HepG2 (cell line): ENCODE results near the gene FAM200B. TPM values are rescaled to one million over a fixed set of nuclear protein-coding genes. Genes with fewer than 3 reads are reported as not detected.

Source experiments
- ATAC-seq: fragments of 200-7000 bp; cut with Tn5 transposase; 3 replicates; pipeline ENCODE4 v1.9.1; 2020; ENCODE audit warnings: mild to moderate bottlenecking, moderate library complexity
- BruUV-seq: library from RNA; stranded (reverse); fragments of 400-500 nt; replicated peaks from 2 replicates; lab custom pipeline; 2021; lab: Mats Ljungman, UMichigan
- CTCF ChIA-PET: fragments of 300-600 bp; formaldehyde crosslinking; extraction: SDS; loops from one replicate; lab custom pipeline; 2021; ENCODE audit warnings: low total read pairs, inconsistent platforms, low intra/inter-chr PET ratio; lab: Yijun Ruan, JAX
- POLR2A ChIA-PET: fragments of 350-600 bp; sonication (Branson Sonifier 250); formaldehyde crosslinking; loops from one replicate; lab custom pipeline; 2020; ENCODE audit warnings: antibody characterized with exemption, inconsistent platforms; lab: Yijun Ruan, JAX
- DNase-seq: peaks from one replicate; pipeline ENCODE4 v3.0.0-alpha.2; 2015; ENCODE audit warnings: low spot score
- FAIRE-seq: peaks from 3 replicates; lab custom pipeline; 2011; peaks lifted over from hg19 to GRCh38; lab: Jason Lieb, UNC
- H2AFZ ChIP-seq: one replicate; pipeline ENCODE4 v1.6.1; 2011; ENCODE audit warnings: low read length, inconsistent platforms
- H3K27ac ChIP-seq: fragments of 300-600 bp; 3 replicates; pipeline ENCODE4 v1.8.0; 2011; ENCODE audit warnings: mixed run types, mild to moderate bottlenecking, mixed read lengths, low read length, inconsistent platforms; ENCODE audit not compliant: insufficient read depth; ENCODE audit errors: extremely low read length
- H3K27me3 ChIP-seq, 2 experiments: fragments of 200-600 bp in 1 of 2; 2 replicates in 1 of 2; 3 replicates in 1 of 2; pipeline versions ENCODE4 v1.6.0 to v1.8.0; 2011; ENCODE audit warnings: low read length in 2 of 2, mild to moderate bottlenecking in 2 of 2, moderate library complexity in 2 of 2, inconsistent platforms in 1 of 2; ENCODE audit not compliant: insufficient read depth in 2 of 2, control insufficient read depth in 1 of 2
- H3K36me3 ChIP-seq, 2 experiments: fragments of 200-600 bp in 1 of 2; replicated peaks in 1 of 2; 2 replicates in 1 of 2; 3 replicates in 1 of 2; pipeline versions ENCODE4 v1.5.1 to v1.8.0; 2011; ENCODE audit warnings: low read length in 2 of 2, inconsistent platforms in 1 of 2; ENCODE audit not compliant: insufficient read depth in 2 of 2, control insufficient read depth in 1 of 2
- H3K4me1 ChIP-seq: 2 replicates; pipeline ENCODE4 v1.5.1; 2012; ENCODE audit warnings: low read length, inconsistent platforms; ENCODE audit not compliant: insufficient read depth
- H3K4me2 ChIP-seq: 2 replicates; pipeline ENCODE4 v1.6.0; 2011; ENCODE audit warnings: low read depth, low read length, inconsistent platforms
- H3K4me3 ChIP-seq, 3 experiments: fragments of 200-600 bp in 1 of 3; sonication (generic), shearing (Covaris generic) in 1 of 3; replicated peaks in 1 of 3; 2 replicates each; pipeline ENCODE4 v1.5.1; 2011 to 2016; ENCODE audit warnings: low read length in 3 of 3, inconsistent platforms in 2 of 3, low read depth in 2 of 3, mild to moderate bottlenecking in 2 of 3, control low read depth in 1 of 3, mixed read lengths in 1 of 3; ENCODE audit not compliant: insufficient read depth in 1 of 3
- H3K79me2 ChIP-seq: one replicate; pipeline ENCODE4 v1.6.1; 2011; ENCODE audit warnings: low read length, inconsistent platforms; ENCODE audit not compliant: insufficient read depth
- H3K9ac ChIP-seq: 2 replicates; pipeline ENCODE4 v1.6.0; 2011; ENCODE audit warnings: mild to moderate bottlenecking, low read depth, low read length, inconsistent platforms; ENCODE audit not compliant: insufficient read depth
- H3K9me3 ChIP-seq: 2 replicates; pipeline ENCODE4 v1.5.1; 2012; ENCODE audit warnings: mild to moderate bottlenecking, low read length
- H4K20me1 ChIP-seq: 2 replicates; pipeline ENCODE4 v1.6.0; 2011; ENCODE audit warnings: inconsistent platforms, mild to moderate bottlenecking, low read length, moderate library complexity; ENCODE audit not compliant: insufficient read depth
- AGO1 ChIP-seq: fragments of 200-400 bp; formaldehyde crosslinking; IDR thresholded peaks from 2 replicates; pipeline ENCODE4 v1.6.1; 2017; ENCODE audit warnings: mild to moderate bottlenecking, low read depth, low read length, moderate library complexity; ENCODE audit not compliant: poor library complexity, severe bottlenecking
- MED13 ChIP-seq: sonication (generic); formaldehyde crosslinking; IDR thresholded peaks from 2 replicates; pipeline ENCODE4 v1.5.0; 2020; ENCODE audit warnings: missing genetic modification reagents
- MYNN ChIP-seq: sonication (generic); formaldehyde crosslinking; IDR thresholded peaks from 2 replicates; pipeline ENCODE4 v1.4.0; 2020; ENCODE audit warnings: mild to moderate bottlenecking, low read depth, missing genetic modification reagents
- NCOR1 ChIP-seq: fragments of 200-600 bp; sonication (generic); IDR thresholded peaks from 2 replicates; pipeline ENCODE4 v1.7.0; 2017; ENCODE audit warnings: antibody characterized with exemption, low read length, borderline replicate concordance
- PAF1 ChIP-seq: IDR thresholded peaks from 2 replicates; pipeline ENCODE4 v1.6.1; 2016; ENCODE audit warnings: missing genetic modification reagents, missing compliant biosample characterization
- PCBP2 ChIP-seq: fragments of 200-400 bp; formaldehyde crosslinking; optimal IDR thresholded peaks from 2 replicates; pipeline ENCODE3; 2018; ENCODE audit warnings: low read length, low read depth; ENCODE audit not compliant: poor library complexity, severe bottlenecking
- RCOR2 ChIP-seq: IDR thresholded peaks from 2 replicates; pipeline ENCODE4 v1.6.1; 2016; ENCODE audit warnings: missing biosample characterization, missing genetic modification reagents
- SMAD9 ChIP-seq: sonication (generic); formaldehyde crosslinking; IDR thresholded peaks from 2 replicates; pipeline ENCODE4 v1.5.1; 2020; ENCODE audit warnings: mild to moderate bottlenecking, missing genetic modification reagents
- TBL1XR1 ChIP-seq: fragments of 150-350 bp; IDR thresholded peaks from 2 replicates; pipeline ENCODE4 v1.6.1; 2014; ENCODE audit warnings: borderline replicate concordance, low read length; ENCODE audit not compliant: partially characterized antibody
- U2AF2 ChIP-seq: fragments of 200-400 bp; formaldehyde crosslinking; IDR thresholded peaks from 2 replicates; pipeline ENCODE4 v1.6.1; 2017; ENCODE audit warnings: low read depth, mild to moderate bottlenecking, low read length
- ZNF557 ChIP-seq: sonication (generic); formaldehyde crosslinking; IDR thresholded peaks from 2 replicates; pipeline ENCODE4 v1.4.0; 2020; ENCODE audit warnings: missing genetic modification reagents
- ZNF713 ChIP-seq: sonication (generic); formaldehyde crosslinking; IDR thresholded peaks from 2 replicates; pipeline ENCODE4 v1.4.0; 2020; ENCODE audit warnings: mild to moderate bottlenecking, missing genetic modification reagents
- ZNF75D ChIP-seq: sonication (generic); formaldehyde crosslinking; IDR thresholded peaks from 2 replicates; pipeline ENCODE4 v1.8.1; 2023; ENCODE audit warnings: missing genetic modification reagents, mild to moderate bottlenecking, borderline replicate concordance
- WGBS: methylation state at CpG from one replicate; pipeline ENCODE4 v1.1.6; 2017; ENCODE audit warnings: low lambda C conversion rate; 5-methylcytosine and 5-hydroxymethylcytosine counted together
- in situ Hi-C: cut with HindIII; loops from 2 replicates; pipeline ENCODE4 v1.10.0; 2017; ENCODE audit warnings: low pct_unique_long_range_greater_than_20kb; ENCODE audit not compliant: extremely low pct_ligation_motif_present
- intact Hi-C: fragments of 100-400 bp; cut with micrococcal nuclease; formaldehyde crosslinking; loops from one replicate; pipeline ENCODE4 v1.10.0; 2022; ENCODE audit not compliant: unreplicated experiment
- polyA plus RNA-seq, 8 experiments: library from polyadenylated mRNA; depleted of rRNA in 3 of 8; stranded (reverse) in 7 of 8; unstranded in 1 of 8; fragments of >200 nt; fragmentation: Illumina TruSeq in 4 of 8; extraction: Trizol in 4 of 8; gene quantifications; 2 replicates each; pipeline versions ENCODE4 v1.2.1 to v1.2.3, GENCODE V29; 2011 to 2016; ENCODE audit warnings: low read depth in 4 of 8, missing spikeins in 1 of 8, mixed read lengths in 1 of 8; ENCODE audit not compliant: insufficient read depth in 1 of 8
- total RNA-seq, 5 experiments: library from RNA; depleted of rRNA; stranded (reverse); fragments of >200 nt; fragmentation: Illumina TruSeq; extraction: Trizol; gene quantifications; 2 replicates each; pipeline ENCODE4 v1.2.3, GENCODE V29; 2016; ENCODE audit warnings: low read depth in 1 of 5
- TF ChIP-seq, protein P1 (sequence below): sonication (generic); formaldehyde crosslinking; IDR thresholded peaks from 2 replicates; pipeline ENCODE4 v1.5.0; 2020; ENCODE audit warnings: missing genetic modification reagents, mild to moderate bottlenecking, borderline replicate concordance
- TF ChIP-seq, protein P2 (sequence below): fragments of 450-650 bp; IDR thresholded peaks from 2 replicates; pipeline ENCODE4 v1.6.1; 2017; ENCODE audit warnings: mild to moderate bottlenecking

Gene FAM200B
- total and polyA plus RNA-seq, 2 of the 13 experiments (the other 11 are each of a cell fraction or from before 2014, with no cell fraction given): 25.6 to 41.8 TPM

DNA sequence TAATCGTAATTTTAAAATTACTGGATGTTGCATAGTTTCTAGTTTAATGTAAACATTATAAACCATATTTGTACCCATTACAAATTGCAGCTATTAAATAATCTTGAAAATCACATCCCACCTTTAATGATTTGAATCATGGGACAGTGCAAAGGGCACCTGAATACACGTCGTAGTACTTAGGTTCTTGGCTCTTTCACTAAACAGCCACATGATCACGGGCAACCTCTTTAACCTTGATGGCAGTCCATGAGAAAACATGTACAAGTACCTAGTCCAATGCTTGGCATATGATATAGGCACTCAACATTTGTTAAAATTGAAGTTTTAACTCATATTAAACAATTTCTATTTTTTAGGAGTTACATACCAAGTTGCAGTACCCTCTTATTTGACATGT lies 14.6 kb upstream of the FAM200B start:
- in situ Hi-C loops: loop anchor here (25.0 kb wide), 1 partner anchor 655 kb away; the partner anchor contains the start of gene CPEB2
- no peak for ATAC-seq
- no peaks in the 10 kb centered on the region for H4K20me1 ChIP-seq
- H3K9ac ChIP-seq: no peak overlapping the region
- WGBS: 95% methylated on average over 4 of the region's 4 CpGs
- H3K4me2 ChIP-seq: no peak overlapping the region
- CTCF ChIA-PET: no interaction called here
- no peaks in the 10 kb centered on the region for H3K9me3 ChIP-seq
- no peak overlapping the region for H3K4me3 ChIP-seq
- no TSS peak for BruUV-seq
- H3K27ac ChIP-seq: no peak overlapping the region
- peaks cover 15% of the 10 kb centered on the region for H3K4me1 ChIP-seq
- DNase-seq: no peak
- H3K27me3 ChIP-seq: no peaks in the 10 kb centered on the region
- FAIRE-seq: no peak
- intact Hi-C loops: no loop called here
- no peak overlapping the region for H2AFZ ChIP-seq
- TF ChIP-seq AGO1 (no peak), PAF1 (CRISPR knock-in tag) (no peak), TBL1XR1 (no peak), ZNF75D (CRISPR knock-in tag) (no peak), PCBP2 (no peak), MED13 (CRISPR knock-in tag) (no peak), SMAD9 (CRISPR knock-in tag) (no peak), ZNF557 (CRISPR knock-in tag) (no peak), RCOR2 (CRISPR knock-in tag) (no peak), U2AF2 (no peak), ZNF713 (CRISPR knock-in tag) (no peak), MYNN (CRISPR knock-in tag) (no peak), NCOR1 (no peak)
- TF ChIP-seq, protein P1, sequence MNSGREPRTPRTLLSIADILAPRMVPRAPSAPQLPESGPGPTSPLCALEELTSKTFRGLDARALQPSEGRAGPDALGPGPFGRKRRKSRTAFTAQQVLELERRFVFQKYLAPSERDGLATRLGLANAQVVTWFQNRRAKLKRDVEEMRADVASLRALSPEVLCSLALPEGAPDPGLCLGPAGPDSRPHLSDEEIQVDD (CRISPR knock-in tag): no peak
- TF ChIP-seq, protein P2, sequence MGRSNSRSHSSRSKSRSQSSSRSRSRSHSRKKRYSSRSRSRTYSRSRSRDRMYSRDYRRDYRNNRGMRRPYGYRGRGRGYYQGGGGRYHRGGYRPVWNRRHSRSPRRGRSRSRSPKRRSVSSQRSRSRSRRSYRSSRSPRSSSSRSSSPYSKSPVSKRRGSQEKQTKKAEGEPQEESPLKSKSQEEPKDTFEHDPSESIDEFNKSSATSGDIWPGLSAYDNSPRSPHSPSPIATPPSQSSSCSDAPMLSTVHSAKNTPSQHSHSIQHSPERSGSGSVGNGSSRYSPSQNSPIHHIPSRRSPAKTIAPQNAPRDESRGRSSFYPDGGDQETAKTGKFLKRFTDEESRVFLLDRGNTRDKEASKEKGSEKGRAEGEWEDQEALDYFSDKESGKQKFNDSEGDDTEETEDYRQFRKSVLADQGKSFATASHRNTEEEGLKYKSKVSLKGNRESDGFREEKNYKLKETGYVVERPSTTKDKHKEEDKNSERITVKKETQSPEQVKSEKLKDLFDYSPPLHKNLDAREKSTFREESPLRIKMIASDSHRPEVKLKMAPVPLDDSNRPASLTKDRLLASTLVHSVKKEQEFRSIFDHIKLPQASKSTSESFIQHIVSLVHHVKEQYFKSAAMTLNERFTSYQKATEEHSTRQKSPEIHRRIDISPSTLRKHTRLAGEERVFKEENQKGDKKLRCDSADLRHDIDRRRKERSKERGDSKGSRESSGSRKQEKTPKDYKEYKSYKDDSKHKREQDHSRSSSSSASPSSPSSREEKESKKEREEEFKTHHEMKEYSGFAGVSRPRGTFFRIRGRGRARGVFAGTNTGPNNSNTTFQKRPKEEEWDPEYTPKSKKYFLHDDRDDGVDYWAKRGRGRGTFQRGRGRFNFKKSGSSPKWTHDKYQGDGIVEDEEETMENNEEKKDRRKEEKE: no peak
- no peaks in the 10 kb centered on the region for H3K79me2 ChIP-seq
- peaks cover 0 to 4% of the 10 kb centered on the region in 2 experiments; a peak in 2 of 5 replicates for H3K36me3 ChIP-seq
- POLR2A ChIA-PET: no interaction called here
